Measurements from ENCODE around the gene PSME1. TPM values are rescaled to one million over a fixed set of nuclear protein-coding genes. Genes with fewer than 3 reads are reported as not detected.

The PSME1 gene
- total RNA-seq, 2 donors from 2014 or later = 235 to 257 TPM

DNA sequence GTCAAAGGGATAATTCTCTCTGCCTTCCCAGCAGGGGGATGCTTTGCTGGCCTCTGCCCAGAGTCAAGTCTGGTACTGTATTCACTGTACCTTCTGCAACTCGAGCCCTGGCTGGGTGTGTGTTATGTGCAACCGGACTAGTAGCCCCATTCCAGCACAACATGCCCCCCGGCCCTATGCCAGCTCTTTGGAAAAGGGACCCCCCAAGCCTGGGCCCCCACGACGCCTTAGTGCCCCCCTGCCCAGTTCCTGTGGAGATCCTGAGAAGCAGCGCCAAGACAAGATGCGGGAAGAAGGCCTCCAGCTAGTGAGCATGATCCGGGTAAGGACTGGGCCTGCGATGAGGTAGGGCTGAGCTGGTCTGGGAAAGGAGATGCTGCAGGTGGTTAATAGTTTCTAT is 14.6 kb downstream of the PSME1 start:
- Mint-ChIP-seq H3K36me3 (ENCODE audit: low read depth) (no peaks in the 10 kb centered on the region), H3K4me3 (no peak overlapping the region), H3K27me3 (no peaks in the 10 kb centered on the region), H3K27ac (no peak overlapping the region), H3K4me1 (peaks cover 38% of the 10 kb centered on the region)
- DNase-seq (no peak), ATAC-seq (no peak)
- no peaks in the 10 kb centered on the region for H3K9me3 ChIP-seq (ENCODE audit: control insufficient read depth, low read length, poor library complexity, severe bottlenecking)

DNA sequence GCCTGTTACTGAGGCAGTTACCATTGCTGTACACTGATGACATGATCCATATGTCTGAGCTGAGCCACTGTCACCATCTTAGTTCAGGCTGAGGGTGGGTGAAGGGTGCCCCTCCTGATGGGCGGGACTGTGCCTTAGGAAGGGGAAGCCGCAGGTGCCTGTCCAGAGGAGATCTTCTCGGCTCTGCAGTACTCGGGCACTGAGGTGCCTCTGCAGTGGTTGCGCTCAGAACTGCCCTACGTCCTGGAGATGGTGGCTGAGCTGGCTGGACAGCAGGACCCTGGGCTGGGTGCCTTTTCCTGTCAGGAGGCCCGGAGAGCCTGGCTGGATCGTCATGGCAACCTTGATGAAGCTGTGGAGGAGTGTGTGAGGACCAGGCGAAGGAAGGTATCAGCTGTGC is 15.0 kb downstream of the PSME1 start:
- H3K27me3 Mint-ChIP-seq = no peaks in the 10 kb centered on the region
- H3K4me1 Mint-ChIP-seq = peaks cover 35% of the 10 kb centered on the region
- H3K27ac Mint-ChIP-seq = no peak overlapping the region
- ATAC-seq (no peak), DNase-seq (no peak)
- peaks cover 2% of the 10 kb centered on the region for H3K36me3 Mint-ChIP-seq (ENCODE audit: low read depth)
- no peaks in the 10 kb centered on the region for H3K9me3 ChIP-seq (ENCODE audit: control insufficient read depth, low read length, poor library complexity, severe bottlenecking)
- H3K4me3 Mint-ChIP-seq = no peak overlapping the region

DNA sequence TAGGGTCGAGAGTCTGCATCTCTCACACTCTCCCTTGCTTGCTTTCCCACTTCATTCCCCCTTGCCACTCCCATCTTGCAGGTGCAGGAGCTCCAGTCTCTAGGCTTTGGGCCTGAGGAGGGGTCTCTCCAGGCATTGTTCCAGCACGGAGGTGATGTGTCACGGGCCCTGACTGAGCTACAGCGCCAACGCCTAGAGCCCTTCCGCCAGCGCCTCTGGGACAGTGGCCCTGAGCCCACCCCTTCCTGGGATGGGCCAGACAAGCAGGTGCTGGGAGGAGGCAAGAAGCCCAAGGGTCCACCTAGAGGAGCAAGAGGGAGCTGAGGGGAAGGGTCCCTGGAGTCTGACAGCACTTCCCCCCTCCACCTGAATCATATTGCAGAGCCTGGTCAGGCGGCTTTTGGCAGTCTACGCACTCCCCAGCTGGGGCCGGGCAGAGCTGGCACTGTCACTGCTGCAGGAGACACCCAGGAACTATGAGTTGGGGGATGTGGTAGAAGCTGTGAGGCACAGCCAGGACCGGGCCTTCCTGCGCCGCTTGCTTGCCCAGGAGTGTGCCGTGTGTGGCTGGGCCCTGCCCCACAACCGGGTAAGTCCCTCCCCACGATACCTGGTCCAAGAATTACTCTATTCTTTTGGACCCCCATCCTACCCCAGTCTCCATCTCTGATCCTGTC is 15.5 kb downstream of the PSME1 start:
- Mint-ChIP-seq H3K27ac (no peak overlapping the region), H3K27me3 (no peaks in the 10 kb centered on the region), H3K4me3 (no peak overlapping the region), H3K36me3 (ENCODE audit: low read depth) (peaks cover 3% of the 10 kb centered on the region), H3K4me1 (peaks cover 31% of the 10 kb centered on the region)
- no peak for DNase-seq
- ATAC-seq = no peak
- no peaks in the 10 kb centered on the region for H3K9me3 ChIP-seq (ENCODE audit: control insufficient read depth, low read length, poor library complexity, severe bottlenecking)

DNA sequence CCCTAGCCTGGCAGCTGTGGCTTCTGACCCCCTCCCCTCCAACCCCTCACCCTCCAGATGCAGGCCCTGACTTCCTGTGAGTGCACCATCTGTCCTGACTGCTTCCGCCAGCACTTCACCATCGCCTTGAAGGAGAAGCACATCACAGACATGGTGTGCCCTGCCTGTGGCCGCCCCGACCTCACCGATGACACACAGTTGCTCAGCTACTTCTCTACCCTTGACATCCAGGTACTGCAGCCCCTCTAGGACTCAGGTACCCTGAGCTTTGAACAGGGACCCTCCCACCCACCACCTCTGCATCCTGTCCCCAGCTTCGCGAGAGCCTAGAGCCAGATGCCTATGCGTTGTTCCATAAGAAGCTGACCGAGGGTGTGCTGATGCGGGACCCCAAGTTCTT is 19.1 kb downstream of the PSME1 start:
- H3K27me3 Mint-ChIP-seq = no peaks in the 10 kb centered on the region
- no peak for DNase-seq
- peaks cover 7% of the 10 kb centered on the region for H3K36me3 Mint-ChIP-seq (ENCODE audit: low read depth)
- peak overlapping the region; percentile 79 for H3K27ac Mint-ChIP-seq
- no peaks in the 10 kb centered on the region for H3K9me3 ChIP-seq (ENCODE audit: control insufficient read depth, low read length, poor library complexity, severe bottlenecking)
- ATAC-seq = no peak
- no peak overlapping the region for H3K4me3 Mint-ChIP-seq
- peaks cover 16% of the 10 kb centered on the region for H3K4me1 Mint-ChIP-seq

DNA sequence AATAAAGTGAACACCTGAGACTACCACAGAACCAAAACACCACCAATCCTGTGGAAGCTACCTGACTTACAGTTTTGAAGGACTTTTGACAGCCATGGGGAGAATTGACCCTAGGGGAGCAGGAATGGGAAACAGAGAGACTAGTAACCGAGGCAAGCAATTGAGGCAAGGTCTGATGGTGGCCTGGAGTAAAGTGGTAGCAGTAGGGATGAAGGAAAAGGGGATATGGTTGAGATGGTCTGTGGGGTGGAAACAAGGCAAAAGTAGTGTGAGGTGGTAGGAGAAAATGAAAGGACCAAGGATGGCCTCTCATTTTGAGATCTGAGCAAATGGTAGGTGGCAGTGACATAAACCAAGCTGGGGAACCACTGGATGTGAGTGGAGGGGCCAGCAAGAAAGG is 20.8 kb downstream of the PSME1 start:
- no peak for ATAC-seq
- Mint-ChIP-seq H3K27me3 (no peaks in the 10 kb centered on the region), H3K4me3 (no peak overlapping the region)

DNA sequence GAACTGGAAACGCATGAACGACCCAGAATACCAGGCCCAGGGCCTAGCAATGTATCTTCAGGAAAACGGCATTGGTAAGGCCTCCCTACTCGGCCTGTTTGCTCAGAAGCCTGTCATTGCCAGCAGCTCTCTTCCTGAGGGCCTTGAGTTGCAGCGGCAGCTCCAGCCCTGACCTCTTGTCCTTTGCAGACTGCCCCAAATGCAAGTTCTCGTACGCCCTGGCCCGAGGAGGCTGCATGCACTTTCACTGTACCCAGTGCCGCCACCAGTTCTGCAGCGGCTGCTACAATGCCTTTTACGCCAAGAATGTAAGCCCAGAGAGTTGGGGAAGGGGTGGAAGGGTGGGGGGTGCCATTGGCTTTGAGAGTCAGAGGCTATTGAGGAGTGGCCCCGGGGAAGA is 21.3 kb downstream of the PSME1 start:
- peaks cover 23% of the 10 kb centered on the region for H3K4me1 Mint-ChIP-seq
- H3K9me3 ChIP-seq (ENCODE audit: control insufficient read depth, low read length, poor library complexity, severe bottlenecking) = no peaks in the 10 kb centered on the region
- no peaks in the 10 kb centered on the region for H3K27me3 Mint-ChIP-seq
- H3K4me3 Mint-ChIP-seq = no peak overlapping the region
- H3K36me3 Mint-ChIP-seq (ENCODE audit: low read depth) = peaks cover 9% of the 10 kb centered on the region
- peak overlapping the region; percentile 81 for H3K27ac Mint-ChIP-seq
- ATAC-seq (no peak), DNase-seq (no peak)

More for the DNA sequence above, 20.8 kb downstream of the PSME1 start:
- DNase-seq = no peak
- H3K9me3 ChIP-seq (ENCODE audit: control insufficient read depth, low read length, poor library complexity, severe bottlenecking) = no peaks in the 10 kb centered on the region
- H3K27ac Mint-ChIP-seq = peak overlapping the region; percentile 81
- peaks cover 18% of the 10 kb centered on the region for H3K4me1 Mint-ChIP-seq
- peaks cover 9% of the 10 kb centered on the region for H3K36me3 Mint-ChIP-seq (ENCODE audit: low read depth)

DNA sequence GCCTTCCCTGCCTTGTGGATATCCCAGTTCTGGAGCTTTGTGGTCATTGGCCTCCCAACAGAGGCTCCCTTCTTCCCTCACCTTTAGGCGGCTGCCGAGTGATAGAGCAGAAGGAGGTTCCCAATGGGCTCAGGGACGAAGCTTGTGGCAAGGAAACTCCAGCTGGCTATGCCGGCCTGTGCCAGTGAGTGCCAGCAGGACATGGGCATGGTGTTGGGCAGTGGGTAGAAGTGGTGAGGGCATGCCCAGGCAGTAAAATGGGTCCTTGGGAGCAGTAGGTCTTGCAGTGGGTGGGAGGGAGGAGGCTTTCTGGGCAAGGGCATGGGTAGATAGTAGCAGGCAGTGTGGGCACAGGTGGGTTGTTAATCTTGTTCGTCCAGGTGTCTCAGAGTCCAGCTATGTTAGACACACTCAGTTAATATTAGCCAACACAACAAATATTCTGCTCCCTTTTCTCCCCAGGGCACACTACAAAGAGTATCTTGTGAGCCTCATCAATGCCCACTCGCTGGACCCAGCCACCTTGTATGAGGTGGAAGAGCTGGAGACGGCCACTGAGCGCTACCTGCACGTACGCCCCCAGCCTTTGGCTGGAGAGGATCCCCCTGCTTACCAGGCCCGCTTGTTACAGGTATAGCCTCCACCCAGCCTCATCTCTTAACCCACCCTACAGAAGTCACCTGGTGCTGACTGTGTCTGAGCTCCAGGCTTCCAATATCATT is 23.9 kb downstream of the PSME1 start:
- DNase-seq = no peak
- no peaks in the 10 kb centered on the region for H3K27me3 Mint-ChIP-seq
- peak overlapping the region; percentile 36 for H3K4me3 Mint-ChIP-seq
- no peaks in the 10 kb centered on the region for H3K9me3 ChIP-seq (ENCODE audit: control insufficient read depth, low read length, poor library complexity, severe bottlenecking)
- H3K36me3 Mint-ChIP-seq (ENCODE audit: low read depth) = peaks cover 12% of the 10 kb centered on the region
- peaks cover 34% of the 10 kb centered on the region for H3K4me1 Mint-ChIP-seq
- peak overlapping the region; percentile 98 for H3K27ac Mint-ChIP-seq
- no peak for ATAC-seq

DNA sequence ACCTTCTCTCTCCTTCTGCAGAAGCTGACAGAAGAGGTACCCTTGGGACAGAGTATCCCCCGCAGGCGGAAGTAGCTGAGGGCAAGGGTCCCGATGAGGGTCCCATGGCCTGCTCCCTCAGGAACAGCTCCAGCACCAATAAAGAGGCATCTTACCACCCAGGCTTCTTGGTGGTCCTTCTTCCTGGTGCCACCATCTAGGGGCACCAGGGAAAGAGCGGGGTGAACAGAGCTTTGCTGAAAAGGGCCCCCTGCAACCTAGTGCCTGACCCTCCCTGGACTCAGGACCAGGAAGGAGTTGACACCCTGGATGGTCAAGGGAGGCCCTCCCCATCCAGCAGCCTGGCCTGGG is 24.5 kb downstream of the PSME1 start:
- DNase-seq (no peak), ATAC-seq (no peak)
- no peaks in the 10 kb centered on the region for H3K9me3 ChIP-seq (ENCODE audit: control insufficient read depth, low read length, poor library complexity, severe bottlenecking)
- H3K4me1 Mint-ChIP-seq = peaks cover 34% of the 10 kb centered on the region
- H3K4me3 Mint-ChIP-seq = no peak overlapping the region
- no peaks in the 10 kb centered on the region for H3K27me3 Mint-ChIP-seq
- peaks cover 12% of the 10 kb centered on the region for H3K36me3 Mint-ChIP-seq (ENCODE audit: low read depth)
- H3K27ac Mint-ChIP-seq = peak overlapping the region; percentile 98

DNA sequence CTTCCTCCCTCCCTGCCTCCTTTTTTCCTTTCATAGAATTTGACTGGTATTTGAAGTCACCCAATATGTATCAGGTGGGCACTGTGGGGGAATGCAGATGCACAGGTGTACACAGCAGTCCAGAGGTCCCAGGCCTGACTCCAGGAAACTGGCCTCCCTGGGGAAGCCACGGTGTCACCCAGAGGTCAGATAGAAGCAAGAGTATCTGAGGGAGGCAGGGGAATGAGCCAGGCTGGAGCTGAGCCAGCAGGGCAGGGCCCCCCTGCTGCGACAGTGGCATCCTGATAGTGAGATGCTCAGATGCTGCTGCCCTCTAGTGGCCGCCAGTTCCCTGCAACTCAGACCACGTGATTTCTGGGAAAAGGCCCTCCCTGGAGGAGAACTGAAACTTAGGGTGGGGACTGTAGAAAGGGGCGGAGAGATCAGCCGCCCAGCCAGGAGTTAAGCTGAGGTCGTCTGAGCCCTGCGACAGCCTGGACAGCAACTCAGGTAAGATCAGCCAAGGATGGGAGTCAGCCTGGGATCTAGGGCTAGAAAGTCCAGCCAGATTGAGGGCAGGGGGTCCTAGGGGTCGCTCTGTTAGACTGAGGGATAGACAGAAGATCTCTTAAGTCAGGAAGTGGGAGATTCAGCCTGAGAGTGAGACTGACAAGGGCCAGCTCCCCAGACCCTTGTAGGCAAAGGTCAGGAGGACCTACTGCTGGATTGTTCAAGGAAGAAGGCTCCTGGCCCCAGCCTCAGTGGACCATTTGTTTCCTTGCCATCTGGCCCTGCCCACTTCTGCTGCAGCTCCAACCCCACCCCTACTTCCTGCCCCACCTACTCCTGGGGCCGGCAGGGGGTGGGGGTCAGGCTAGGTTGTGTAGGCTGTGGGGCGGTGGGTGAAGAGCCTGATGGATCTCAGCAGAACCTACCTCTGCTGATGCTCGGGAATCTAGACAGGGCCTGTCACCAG is 25.1 kb downstream of the PSME1 start, which contains the start of gene IRF9:
Gene IRF9, plus strand, starts transcription at position 416 of the 955 bp plus-strand sequence. CDS start 880 bp downstream, outside the sequence.
- Mint-ChIP-seq H3K27me3 (no peaks in the 10 kb centered on the region), H3K36me3 (ENCODE audit: low read depth) (peaks cover 11% of the 10 kb centered on the region), H3K4me1 (peaks cover 34% of the 10 kb centered on the region), H3K4me3 (peak within 1 kb of the TSS; percentile 99), H3K27ac (peak within 1 kb of the TSS; percentile 98)
- no peaks in the 10 kb centered on the region for H3K9me3 ChIP-seq (ENCODE audit: control insufficient read depth, low read length, poor library complexity, severe bottlenecking)
- ATAC-seq (peak; percentile 92), DNase-seq (peak; percentile 88 to 98 (median 93))

DNA sequence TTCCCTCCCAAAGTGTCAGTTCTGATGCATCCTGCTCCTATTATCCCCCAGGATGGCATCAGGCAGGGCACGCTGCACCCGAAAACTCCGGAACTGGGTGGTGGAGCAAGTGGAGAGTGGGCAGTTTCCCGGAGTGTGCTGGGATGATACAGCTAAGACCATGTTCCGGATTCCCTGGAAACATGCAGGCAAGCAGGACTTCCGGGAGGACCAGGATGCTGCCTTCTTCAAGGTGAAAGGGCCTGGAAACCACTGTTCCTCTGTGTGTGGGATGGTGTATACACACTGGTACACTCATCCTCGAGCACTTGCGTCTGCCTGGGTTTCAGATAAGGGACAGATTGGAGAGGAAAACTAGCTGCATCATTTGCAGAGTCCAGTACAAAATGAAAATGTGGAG is 26.1 kb downstream of the PSME1 start:
- Mint-ChIP-seq H3K4me1 (peaks cover 34% of the 10 kb centered on the region), H3K4me3 (peak overlapping the region; percentile 99), H3K27ac (peak overlapping the region; percentile 98), H3K27me3 (no peaks in the 10 kb centered on the region), H3K36me3 (ENCODE audit: low read depth) (peaks cover 8% of the 10 kb centered on the region)
- H3K9me3 ChIP-seq (ENCODE audit: control insufficient read depth, low read length, poor library complexity, severe bottlenecking) = no peaks in the 10 kb centered on the region
- DNase-seq = no peak
- no peak for ATAC-seq

DNA sequence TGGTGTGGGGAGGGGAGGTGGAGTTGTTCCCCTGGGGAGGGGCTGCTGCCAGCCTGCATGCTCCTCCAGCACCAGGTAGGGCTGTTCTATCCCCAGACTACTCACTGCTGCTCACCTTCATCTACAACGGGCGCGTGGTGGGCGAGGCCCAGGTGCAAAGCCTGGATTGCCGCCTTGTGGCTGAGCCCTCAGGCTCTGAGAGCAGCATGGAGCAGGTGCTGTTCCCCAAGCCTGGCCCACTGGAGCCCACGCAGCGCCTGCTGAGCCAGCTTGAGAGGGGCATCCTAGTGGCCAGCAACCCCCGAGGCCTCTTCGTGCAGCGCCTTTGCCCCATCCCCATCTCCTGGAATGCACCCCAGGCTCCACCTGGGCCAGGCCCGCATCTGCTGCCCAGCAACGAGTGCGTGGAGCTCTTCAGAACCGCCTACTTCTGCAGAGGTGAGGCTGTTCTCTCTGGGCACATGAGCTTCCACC is 28.6 kb downstream of the PSME1 start:
- Mint-ChIP-seq H3K4me1 (peaks cover 43% of the 10 kb centered on the region), H3K27ac (peak overlapping the region; percentile 98), H3K27me3 (no peaks in the 10 kb centered on the region), H3K36me3 (ENCODE audit: low read depth) (peaks cover 18% of the 10 kb centered on the region), H3K4me3 (peak overlapping the region; percentile 72)
- no peak for ATAC-seq
- no peaks in the 10 kb centered on the region for H3K9me3 ChIP-seq (ENCODE audit: control insufficient read depth, low read length, poor library complexity, severe bottlenecking)
- DNase-seq = no peak

DNA sequence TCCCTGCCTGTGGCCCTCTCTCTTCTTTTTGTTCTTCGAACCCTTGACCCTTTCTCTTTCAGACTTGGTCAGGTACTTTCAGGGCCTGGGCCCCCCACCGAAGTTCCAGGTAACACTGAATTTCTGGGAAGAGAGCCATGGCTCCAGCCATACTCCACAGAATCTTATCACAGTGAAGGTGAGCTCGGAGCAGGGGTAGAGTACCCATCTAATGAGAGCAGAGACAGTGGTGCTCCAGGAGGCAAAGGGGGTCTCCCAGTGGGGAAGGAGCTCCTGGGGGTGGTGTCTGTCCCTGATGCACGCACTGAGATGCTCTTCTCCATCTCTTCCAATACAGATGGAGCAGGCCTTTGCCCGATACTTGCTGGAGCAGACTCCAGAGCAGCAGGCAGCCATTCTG is 29.8 kb downstream of the PSME1 start:
- Mint-ChIP-seq H3K36me3 (ENCODE audit: low read depth) (peaks cover 18% of the 10 kb centered on the region), H3K27me3 (no peaks in the 10 kb centered on the region)

More for the DNA sequence above, 29.8 kb downstream of the PSME1 start:
- no peaks in the 10 kb centered on the region for H3K9me3 ChIP-seq (ENCODE audit: control insufficient read depth, low read length, poor library complexity, severe bottlenecking)
- H3K4me3 Mint-ChIP-seq = no peak overlapping the region
- H3K27ac Mint-ChIP-seq = no peak overlapping the region
- DNase-seq (no peak), ATAC-seq (no peak)
- peaks cover 40% of the 10 kb centered on the region for H3K4me1 Mint-ChIP-seq

Data from T-helper 17 cell (primary cell).